Activated naive CD4-positive, alpha-beta T cell treated with anti-CD3 and anti-CD28 coated beads, Interleukin-2, amount 50 U/mL, for 24 hours (primary cell): Measurements from ENCODE around the gene SOS1.

ENCODE experiments used
- H3K27ac Mint-ChIP-seq: one replicate; pipeline ENCODE4 v1.8.0; 2021; ENCODE audit warnings: mild to moderate bottlenecking, mixed read lengths
- H3K27me3 Mint-ChIP-seq: one replicate; pipeline ENCODE4 v1.8.0; 2021; ENCODE audit warnings: mixed read lengths
- H3K36me3 Mint-ChIP-seq: one replicate; pipeline ENCODE4 v1.8.0; 2021; ENCODE audit warnings: mixed read lengths
- H3K4me1 Mint-ChIP-seq: one replicate; pipeline ENCODE4 v1.8.0; 2021; ENCODE audit warnings: mixed read lengths
- H3K4me3 Mint-ChIP-seq: one replicate; pipeline ENCODE4 v1.8.0; 2021; ENCODE audit warnings: mild to moderate bottlenecking, mixed read lengths
- H3K9me3 Mint-ChIP-seq: one replicate; pipeline ENCODE4 v1.8.0; 2021; ENCODE audit warnings: mixed read lengths

SOS1 gene

DNA sequence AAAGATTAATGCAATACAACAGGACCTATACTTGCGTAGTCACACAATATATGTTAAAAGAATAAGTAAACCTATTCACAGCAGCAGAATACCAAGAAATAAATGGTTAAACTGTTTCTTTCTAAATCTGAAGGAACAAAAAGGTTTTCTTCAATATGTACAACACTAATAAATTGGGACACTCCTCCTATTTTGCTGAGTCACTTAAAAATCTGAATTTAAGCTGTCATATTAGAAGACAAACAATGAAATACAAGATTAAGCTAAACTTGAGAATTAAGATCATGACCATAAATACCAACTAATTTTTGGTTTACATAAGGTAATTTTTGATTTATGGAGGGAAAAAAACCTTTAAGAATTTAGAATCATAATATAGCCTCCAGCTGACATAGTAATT, 138.4 kb downstream of the SOS1 start:
- no peaks in the 10 kb centered on the region for H3K27me3 Mint-ChIP-seq
- no peak overlapping the region for H3K27ac Mint-ChIP-seq
- H3K9me3 Mint-ChIP-seq, result no peaks in the 10 kb centered on the region
- H3K36me3 Mint-ChIP-seq, result peaks cover 18% of the 10 kb centered on the region
- H3K4me3 Mint-ChIP-seq, result no peak overlapping the region
- no peaks in the 10 kb centered on the region for H3K4me1 Mint-ChIP-seq

DNA sequence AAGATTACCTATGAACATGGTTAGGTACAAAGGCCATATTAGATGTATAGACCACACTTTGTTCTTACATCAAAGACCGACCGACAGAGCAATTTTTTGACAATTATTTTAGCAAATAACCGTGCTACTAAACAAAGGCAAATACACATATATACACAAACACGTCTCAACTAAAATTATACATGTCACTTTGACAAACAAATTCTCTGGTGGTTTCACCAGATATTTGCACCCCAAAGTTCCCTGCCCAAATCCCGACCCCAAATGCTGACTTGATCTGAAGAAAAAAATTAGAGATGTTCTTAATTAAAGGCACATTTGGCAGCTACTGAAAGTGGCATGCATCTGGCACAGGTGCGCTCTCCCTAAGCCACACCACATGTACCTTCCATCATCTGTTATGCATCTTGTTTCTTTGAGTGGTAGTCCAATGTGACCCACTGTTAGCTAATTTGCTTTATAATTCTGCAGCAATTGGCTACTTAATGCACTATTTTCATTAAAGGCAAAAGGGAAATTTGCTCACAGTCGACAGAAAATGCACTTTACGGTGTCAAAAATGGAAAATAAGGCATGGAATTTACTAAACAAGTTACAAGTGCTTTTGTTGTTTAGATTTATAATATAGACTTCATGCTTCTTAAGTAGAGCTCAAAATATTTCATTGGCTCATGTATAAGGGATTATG, 139.0 kb downstream of the SOS1 start:
- Mint-ChIP-seq H3K4me1 (no peaks in the 10 kb centered on the region), H3K36me3 (peaks cover 16% of the 10 kb centered on the region), H3K27me3 (no peaks in the 10 kb centered on the region), H3K27ac (peak overlapping the region; percentile 26), H3K4me3 (no peak overlapping the region), H3K9me3 (no peaks in the 10 kb centered on the region)

DNA sequence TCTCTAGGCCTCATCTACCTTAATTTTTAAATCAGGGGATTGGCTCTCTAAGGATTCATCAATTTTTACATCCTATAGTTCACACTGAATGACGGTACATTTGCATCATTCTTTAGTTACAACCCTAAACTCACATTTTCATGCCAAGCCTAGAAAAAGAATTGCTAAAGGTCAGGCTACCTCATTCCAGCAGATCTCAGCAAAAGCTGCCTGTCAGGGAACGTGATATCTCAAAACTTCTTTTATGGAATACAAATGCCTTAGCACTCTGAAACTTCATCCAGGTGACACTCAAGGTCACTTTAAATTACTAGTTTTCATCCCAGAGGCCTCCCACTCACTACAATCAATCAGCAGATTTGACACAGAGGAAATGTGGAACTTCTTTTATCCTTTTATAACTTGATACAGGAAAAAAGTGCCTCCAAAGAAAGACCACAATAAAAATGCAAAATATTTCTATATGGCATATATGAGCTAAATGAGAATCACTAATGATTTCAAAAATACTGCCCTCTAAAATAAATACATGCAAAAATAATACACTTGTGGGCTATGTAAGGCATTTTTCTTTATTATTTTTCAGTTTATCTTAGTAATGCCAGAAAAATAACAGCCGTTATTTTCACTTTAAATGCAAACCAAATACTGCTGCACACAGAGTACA, 139.7 kb downstream of the SOS1 start:
- no peaks in the 10 kb centered on the region for H3K4me1 Mint-ChIP-seq
- no peak overlapping the region for H3K4me3 Mint-ChIP-seq
- no peaks in the 10 kb centered on the region for H3K9me3 Mint-ChIP-seq
- H3K27me3 Mint-ChIP-seq, result no peaks in the 10 kb centered on the region
- peaks cover 16% of the 10 kb centered on the region for H3K36me3 Mint-ChIP-seq
- H3K27ac Mint-ChIP-seq, result peak overlapping the region; percentile 26

DNA sequence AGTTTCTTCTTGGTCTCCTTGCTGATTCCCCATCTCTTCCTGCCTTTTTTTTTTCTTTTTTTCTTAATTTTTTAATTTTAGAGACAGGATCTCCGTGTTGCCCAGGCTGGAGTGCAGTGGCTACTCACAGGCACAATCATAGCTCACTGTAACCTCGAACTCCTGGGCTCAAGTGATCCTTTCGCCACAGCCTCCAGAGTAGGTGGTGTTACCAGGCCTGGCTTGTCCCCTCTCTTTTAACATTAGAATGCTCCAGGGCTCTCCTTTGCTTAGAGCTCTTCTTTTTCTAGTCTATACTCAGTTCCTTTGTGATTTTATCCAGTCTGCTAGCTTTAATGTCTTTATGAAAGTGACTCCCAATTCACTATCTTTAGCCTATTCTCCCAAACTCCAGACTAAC, 141.9 kb downstream of the SOS1 start:
- Mint-ChIP-seq H3K27ac (no peak overlapping the region), H3K4me1 (no peaks in the 10 kb centered on the region), H3K36me3 (peaks cover 6% of the 10 kb centered on the region), H3K27me3 (no peaks in the 10 kb centered on the region), H3K9me3 (no peaks in the 10 kb centered on the region), H3K4me3 (no peak overlapping the region)

DNA sequence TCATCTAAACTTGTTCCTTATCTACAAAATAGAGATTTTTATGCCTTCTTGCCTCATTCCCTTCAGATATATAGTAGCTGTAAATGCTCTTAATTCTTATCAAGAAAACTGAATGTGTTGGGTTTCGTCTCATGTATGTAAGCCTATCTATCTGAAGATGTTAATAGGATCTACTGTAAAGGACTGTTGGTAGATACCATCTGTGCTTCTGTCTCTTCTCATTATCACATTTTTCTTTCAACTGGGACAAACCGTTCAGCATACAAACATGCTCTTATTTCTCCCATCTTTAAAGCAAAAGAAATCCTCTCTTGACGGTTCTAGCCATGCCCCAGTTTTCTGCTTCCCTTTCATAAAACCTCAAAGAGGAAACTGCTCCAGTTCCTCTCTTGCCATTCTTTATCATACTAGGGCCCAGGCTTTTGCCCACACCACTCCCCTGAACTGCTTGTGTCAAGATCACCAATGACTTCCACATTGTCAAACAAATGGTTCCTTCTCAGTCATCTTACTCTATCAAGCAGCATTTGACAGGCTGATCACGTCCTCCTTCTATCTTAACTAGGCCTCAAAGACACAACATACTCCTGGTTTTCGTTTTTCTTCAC, 142.5 kb downstream of the SOS1 start:
- Mint-ChIP-seq H3K9me3 (no peaks in the 10 kb centered on the region), H3K4me1 (no peaks in the 10 kb centered on the region), H3K4me3 (no peak overlapping the region), H3K27ac (no peak overlapping the region), H3K36me3 (peaks cover 3% of the 10 kb centered on the region), H3K27me3 (no peaks in the 10 kb centered on the region)

DNA sequence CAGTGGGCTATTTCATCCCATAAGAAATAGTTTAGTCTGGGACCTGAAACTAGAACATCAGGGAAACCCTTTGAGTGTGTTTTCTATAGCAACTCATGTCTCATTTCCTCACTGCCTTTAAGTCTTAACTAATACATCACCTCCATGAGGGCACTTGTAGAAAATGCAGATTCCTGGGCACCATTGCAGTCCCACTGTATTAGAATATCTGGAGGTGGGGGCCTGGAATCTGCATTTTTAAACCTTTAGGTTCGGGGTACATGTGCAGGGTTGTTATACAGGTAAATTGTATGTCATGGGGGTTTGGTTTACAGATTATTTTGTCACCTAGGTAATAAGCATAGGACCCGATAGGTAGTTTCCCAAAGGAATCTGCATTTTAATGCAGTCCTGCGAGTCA, 143.8 kb downstream of the SOS1 start:
- H3K36me3 Mint-ChIP-seq, result no peaks in the 10 kb centered on the region

DNA sequence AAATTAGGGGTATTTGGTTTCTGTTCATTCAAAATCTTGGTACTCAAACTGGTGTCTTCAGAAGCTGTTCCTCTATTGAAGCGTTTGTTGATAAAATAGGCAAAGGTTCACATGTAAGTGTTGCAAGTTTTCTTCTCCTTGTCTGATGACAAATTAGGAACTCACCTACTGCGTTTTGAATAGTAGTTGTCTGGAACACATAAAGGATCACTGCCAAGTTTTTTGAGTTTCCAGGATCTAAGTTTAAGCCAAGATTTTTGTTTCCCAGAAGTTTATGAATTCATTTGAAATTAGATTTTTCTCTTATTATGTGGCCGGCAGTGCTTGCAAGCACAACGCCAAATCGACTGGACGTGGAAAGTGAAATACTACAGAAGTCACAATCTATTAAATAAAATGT, 145.8 kb downstream of the SOS1 start:
- no peaks in the 10 kb centered on the region for H3K9me3 Mint-ChIP-seq
- no peaks in the 10 kb centered on the region for H3K27me3 Mint-ChIP-seq
- no peaks in the 10 kb centered on the region for H3K36me3 Mint-ChIP-seq
- H3K4me3 Mint-ChIP-seq, result no peak overlapping the region
- H3K27ac Mint-ChIP-seq, result no peak overlapping the region
- H3K4me1 Mint-ChIP-seq, result no peaks in the 10 kb centered on the region

More for the DNA sequence above, 143.8 kb downstream of the SOS1 start:
- Mint-ChIP-seq H3K27me3 (no peaks in the 10 kb centered on the region), H3K4me3 (no peak overlapping the region), H3K27ac (no peak overlapping the region), H3K4me1 (no peaks in the 10 kb centered on the region), H3K9me3 (no peaks in the 10 kb centered on the region)

DNA sequence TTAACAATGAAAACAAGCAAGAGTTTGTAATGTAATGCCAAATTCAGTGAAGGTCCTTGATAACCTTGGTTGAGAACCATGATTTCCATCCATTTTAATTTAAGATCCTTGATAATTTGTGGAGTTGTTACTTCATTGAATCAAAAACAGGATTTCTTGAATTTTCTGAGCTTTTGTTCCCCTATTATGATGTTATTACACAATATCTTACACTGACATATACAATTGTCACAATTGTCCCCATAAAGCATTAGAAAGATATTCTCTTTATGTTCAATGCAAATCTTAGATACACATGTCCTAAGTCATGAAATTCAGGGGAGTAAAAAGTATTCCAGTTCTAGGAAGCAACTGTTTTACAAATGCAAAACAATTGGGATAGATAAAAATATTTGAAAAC, 147.6 kb downstream of the SOS1 start:
- Mint-ChIP-seq H3K4me1 (no peaks in the 10 kb centered on the region), H3K27me3 (no peaks in the 10 kb centered on the region), H3K9me3 (no peaks in the 10 kb centered on the region), H3K4me3 (no peak overlapping the region), H3K27ac (no peak overlapping the region), H3K36me3 (no peaks in the 10 kb centered on the region)

DNA sequence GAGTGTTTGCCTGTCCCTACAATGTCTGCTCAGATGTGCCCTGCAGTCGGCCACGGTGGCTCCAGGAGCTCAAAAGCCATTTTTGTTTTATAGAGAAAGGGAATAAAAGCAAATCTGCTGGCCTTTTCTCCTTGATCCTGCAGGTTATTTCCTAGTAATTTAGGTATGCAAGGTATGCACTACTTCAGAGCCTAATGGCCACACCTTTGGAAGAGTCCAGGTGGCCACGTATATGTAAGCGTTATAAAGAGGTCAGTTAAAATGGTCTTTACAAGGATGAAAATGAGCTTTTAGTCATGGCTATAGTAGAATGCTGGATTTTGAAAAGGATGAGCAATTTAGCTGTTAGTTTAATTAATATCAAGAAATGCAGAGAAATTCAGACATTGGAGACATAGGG, 149.5 kb downstream of the SOS1 start:
- no peaks in the 10 kb centered on the region for H3K4me1 Mint-ChIP-seq
- H3K9me3 Mint-ChIP-seq, result no peaks in the 10 kb centered on the region
- no peaks in the 10 kb centered on the region for H3K27me3 Mint-ChIP-seq
- H3K4me3 Mint-ChIP-seq, result no peak overlapping the region
- no peak overlapping the region for H3K27ac Mint-ChIP-seq
- no peaks in the 10 kb centered on the region for H3K36me3 Mint-ChIP-seq

DNA sequence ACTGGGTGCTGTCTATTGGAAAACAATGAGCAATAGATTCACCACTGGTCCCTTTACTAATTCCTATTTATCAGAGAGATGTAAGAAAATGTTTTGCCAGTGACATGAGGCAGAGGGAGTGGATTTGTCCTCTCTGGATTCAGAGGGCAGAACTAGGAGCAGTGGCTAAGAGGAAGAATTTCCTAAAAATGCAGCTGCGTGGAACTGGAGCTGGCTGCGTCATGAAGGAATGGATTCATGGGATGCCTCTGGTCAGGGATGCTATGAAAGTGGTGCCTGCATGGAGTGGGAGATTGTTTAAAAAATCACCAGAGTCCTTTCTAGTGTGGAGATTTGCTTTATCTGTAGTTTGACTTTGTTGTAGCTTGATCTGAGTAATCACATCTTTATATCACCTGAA, 152.8 kb downstream of the SOS1 start:
- H3K27me3 Mint-ChIP-seq, result no peaks in the 10 kb centered on the region
- no peaks in the 10 kb centered on the region for H3K9me3 Mint-ChIP-seq
- H3K4me1 Mint-ChIP-seq, result no peaks in the 10 kb centered on the region
- no peaks in the 10 kb centered on the region for H3K36me3 Mint-ChIP-seq
- no peak overlapping the region for H3K27ac Mint-ChIP-seq
- H3K4me3 Mint-ChIP-seq, result no peak overlapping the region

DNA sequence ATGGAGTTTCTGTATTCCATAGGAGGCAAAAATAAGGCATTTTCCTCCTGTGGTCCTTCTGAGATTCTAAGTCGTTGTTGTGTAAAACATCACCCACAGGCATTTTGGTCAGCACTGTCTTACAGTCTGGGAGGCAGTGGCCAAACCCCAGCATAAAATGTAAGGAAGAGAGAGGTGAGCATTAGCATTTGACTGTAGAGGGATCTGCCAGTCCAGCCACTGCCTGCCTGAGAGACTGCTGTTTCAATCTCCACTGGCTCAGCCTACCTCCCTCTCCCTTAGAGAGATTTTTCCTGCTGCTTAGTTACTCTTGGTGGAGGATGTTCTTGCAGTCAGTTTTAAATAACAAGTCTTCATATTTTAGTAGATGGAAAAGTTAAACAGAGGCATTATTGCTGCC, 154.2 kb downstream of the SOS1 start:
- Mint-ChIP-seq H3K4me1 (no peaks in the 10 kb centered on the region), H3K27ac (no peak overlapping the region), H3K9me3 (no peaks in the 10 kb centered on the region), H3K4me3 (no peak overlapping the region), H3K27me3 (no peaks in the 10 kb centered on the region), H3K36me3 (no peaks in the 10 kb centered on the region)

DNA sequence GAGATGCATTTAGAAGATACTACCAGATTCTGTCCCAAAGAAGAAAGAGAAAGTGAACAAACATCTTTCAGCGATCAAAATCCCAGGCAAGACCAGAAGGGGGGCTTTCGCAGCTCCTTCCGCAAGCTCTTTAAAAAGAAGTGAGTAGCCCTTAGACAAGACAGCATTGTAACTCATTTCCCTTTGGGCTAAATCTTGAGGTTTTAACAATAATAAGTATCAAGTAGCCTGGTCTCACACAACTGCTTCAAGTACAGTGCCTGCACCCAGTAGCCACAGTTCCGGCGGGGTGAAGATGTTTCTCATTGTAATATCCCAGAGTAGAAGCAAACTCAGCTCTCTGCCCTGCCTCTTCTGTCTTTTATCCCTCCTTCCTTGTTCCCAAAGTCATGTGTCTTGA, 154.8 kb downstream of the SOS1 start:
- Mint-ChIP-seq H3K27ac (no peak overlapping the region), H3K4me1 (no peaks in the 10 kb centered on the region), H3K36me3 (no peaks in the 10 kb centered on the region), H3K27me3 (peaks cover 2% of the 10 kb centered on the region), H3K4me3 (no peak overlapping the region), H3K9me3 (no peaks in the 10 kb centered on the region)

DNA sequence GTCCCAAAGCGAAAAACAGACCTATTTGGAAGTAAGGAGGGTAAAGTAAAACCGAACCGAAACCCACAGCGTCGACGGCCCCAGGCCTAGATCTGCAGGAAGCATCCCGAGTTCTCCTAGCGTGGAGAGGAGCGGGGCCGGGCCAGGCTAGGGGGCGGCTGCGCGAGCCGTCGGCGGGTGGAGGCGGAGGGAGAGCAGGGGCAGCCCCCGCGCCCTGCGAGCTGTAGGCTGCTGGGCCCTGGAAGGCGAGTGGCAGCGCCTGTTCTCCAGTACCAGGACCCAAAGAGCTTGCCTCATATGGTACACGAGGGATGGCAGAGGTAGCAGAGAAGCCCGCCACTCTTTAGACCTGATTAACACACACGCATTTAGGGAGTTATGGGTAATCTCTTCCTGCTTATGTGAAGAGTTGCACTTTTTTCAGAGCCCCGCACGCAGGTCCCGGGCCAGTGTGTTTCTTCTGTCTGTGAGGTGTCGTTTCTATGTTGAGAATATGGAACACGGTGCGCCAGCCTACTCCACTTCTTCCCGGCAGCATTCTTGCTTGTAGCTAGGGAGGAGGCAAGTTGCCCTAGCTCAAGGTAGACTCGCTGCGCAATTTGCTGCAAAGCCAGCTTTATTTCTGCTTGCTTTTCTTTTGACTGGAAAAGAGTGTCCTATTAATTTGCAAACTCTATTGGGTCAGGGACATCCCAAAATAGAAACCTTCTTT, 160.1 kb downstream of the SOS1 start:
- H3K9me3 Mint-ChIP-seq, result no peaks in the 10 kb centered on the region
- H3K4me3 Mint-ChIP-seq, result no peak overlapping the region
- peaks cover 12% of the 10 kb centered on the region for H3K27me3 Mint-ChIP-seq
- H3K27ac Mint-ChIP-seq, result no peak overlapping the region
- peaks cover 4% of the 10 kb centered on the region for H3K4me1 Mint-ChIP-seq
- H3K36me3 Mint-ChIP-seq, result no peaks in the 10 kb centered on the region

DNA sequence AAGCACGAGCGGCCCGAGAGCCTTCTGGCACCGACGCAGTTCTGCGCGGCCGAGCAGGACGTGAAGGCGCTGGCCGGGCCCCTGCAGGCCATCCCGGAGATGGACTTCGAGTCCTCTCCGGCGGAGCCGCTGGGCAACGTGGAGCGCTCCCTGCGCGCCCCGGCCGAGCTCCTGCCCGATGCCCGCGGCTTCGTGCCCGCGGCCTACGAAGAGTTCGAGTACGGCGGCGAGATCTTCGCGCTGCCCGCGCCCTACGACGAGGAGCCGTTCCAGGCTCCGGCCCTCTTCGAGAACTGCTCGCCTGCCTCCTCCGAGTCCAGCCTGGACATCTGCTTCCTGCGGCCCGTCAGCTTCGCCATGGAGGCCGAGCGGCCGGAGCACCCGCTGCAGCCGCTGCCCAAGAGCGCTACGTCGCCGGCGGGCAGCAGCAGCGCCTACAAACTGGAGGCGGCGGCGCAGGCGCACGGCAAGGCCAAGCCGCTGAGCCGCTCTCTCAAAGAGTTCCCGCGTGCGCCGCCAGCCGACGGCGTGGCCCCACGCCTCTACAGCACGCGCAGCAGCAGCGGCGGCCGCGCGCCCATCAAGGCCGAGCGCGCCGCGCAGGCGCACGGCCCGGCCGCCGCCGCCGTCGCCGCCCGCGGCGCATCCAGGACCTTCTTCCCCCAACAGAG, 160.8 kb downstream of the SOS1 start:
- H3K27ac Mint-ChIP-seq, result no peak overlapping the region
- no peaks in the 10 kb centered on the region for H3K9me3 Mint-ChIP-seq
- H3K27me3 Mint-ChIP-seq, result peaks cover 12% of the 10 kb centered on the region
- H3K36me3 Mint-ChIP-seq, result no peaks in the 10 kb centered on the region
- H3K4me3 Mint-ChIP-seq, result peak overlapping the region; percentile 36
- peaks cover 4% of the 10 kb centered on the region for H3K4me1 Mint-ChIP-seq

DNA sequence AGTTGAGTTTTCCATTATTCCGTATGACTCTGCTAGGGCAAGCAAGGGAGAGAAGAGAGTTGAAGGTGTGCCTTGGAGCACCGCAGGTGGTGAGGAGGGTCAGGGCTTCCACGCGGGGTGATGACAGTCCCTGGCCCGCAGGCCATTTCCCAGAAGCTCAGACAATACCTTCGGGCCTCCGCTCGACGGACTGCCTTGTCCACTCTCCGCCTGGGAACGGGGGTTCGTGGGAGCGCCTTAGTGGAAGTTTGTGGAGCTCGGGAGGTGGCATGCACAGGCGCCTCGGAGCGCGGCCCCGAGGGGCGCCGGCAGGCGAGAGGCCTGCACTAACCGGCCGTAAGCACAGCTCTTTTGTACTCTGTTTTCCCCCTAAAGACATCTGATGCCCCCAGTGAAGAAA, 161.4 kb downstream of the SOS1 start:
- H3K9me3 Mint-ChIP-seq, result no peaks in the 10 kb centered on the region
- H3K4me1 Mint-ChIP-seq, result peaks cover 4% of the 10 kb centered on the region
- H3K36me3 Mint-ChIP-seq, result no peaks in the 10 kb centered on the region
- peaks cover 12% of the 10 kb centered on the region for H3K27me3 Mint-ChIP-seq
- peak overlapping the region; percentile 62 for H3K4me3 Mint-ChIP-seq
- H3K27ac Mint-ChIP-seq, result no peak overlapping the region
